NCI-H187 treated with DMSO at 0.1 percent for 48 hours (cell line): Measurements from ENCODE around the gene ELOVL2.

Source experiments
- DNase-seq: peaks from one replicate; lab custom pipeline; 2025; lab: John Stamatoyannopoulos, UW

ELOVL2 gene

DNA sequence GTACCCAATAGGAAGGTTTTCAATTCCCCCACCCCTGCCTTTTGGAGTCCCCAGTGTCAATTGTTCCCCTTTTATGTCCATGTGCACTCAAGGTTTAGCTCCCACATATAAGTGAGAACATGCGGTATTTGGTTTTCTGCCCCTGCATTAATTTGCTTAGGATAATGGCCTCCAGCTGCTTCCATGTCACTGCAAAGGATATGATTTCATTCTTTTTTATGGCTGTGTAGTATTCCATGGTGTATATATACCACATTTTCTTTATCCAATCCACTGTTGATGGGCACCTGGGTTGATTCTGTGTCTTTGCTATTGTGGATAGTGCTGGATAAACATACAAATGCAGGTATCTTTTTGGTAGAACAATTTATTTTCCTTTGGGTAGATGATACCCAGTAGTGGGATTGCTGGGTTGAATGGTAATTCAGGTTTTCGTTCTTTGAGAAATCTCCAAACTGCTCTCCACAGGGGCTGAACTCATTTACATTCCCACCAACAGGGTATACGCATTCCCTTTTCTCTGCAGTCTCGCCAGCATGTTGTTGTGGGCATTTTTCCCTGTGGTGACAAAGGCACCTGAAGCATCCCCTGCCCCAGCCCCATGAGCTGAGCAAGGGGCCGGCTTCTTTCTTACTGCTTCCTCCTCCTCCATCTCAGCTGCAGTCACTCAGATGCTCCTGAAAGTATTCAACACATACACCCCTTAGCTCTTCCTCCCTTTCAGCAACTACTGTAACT is 66.7 kb downstream of the ELOVL2 start:
- no peak for DNase-seq

DNA sequence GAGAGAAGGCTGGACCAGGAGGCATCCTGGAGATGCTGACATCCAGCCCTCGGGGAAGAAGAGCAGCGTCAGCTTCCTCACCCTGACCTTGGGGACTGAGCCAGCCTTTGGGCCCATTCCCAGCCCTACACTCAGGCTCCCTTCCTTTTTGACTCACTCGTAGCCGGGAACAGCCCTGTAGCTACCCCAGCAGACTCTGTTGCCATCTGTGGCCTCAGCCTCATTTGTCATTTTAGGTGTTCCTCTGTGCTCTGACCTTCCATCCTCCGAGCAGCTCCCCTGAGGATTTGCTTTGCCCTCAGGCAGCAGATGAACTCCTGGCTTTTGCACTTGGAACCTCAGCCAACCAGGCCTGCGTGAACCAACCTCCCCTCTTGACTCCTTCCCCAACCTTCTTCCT is 67.5 kb downstream of the ELOVL2 start:
- DNase-seq, result no peak

GRCh38 chr6:10972196-10972595 is 71.9 kb downstream of the ELOVL2 start:
- no peak for DNase-seq

GRCh38 chr6:10970731-10971130 is 73.4 kb downstream of the ELOVL2 start:
- no peak for DNase-seq

- no peak for DNase-seq
Measured at GRCh38 chr6:10968776-10969175, 75.3 kb downstream of the ELOVL2 start.

DNA sequence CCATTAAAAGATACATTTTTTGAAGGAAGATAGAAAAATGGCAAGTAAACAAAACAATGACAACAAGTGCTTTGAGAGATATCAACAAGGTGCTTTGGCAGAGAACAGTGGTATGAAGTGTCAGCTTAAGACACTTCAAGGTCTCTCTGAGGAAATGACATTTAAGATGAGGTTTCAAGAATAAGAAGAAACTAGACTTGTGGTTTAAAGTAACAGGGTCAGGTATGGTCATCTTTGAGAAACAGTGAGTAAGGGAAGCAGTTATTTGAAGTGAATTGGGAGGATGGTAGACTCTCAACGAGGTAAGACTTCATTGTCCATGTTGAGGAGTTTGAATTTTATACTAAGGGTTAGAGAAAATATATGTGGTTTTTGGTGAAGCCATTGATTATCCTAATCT is 79.4 kb downstream of the ELOVL2 start:
- DNase-seq, result no peak

GRCh38 chr6:10963113-10963512 is 81.0 kb downstream of the ELOVL2 start:
- DNase-seq, result no peak

GRCh38 chr6:10962673-10963072 is 81.4 kb downstream of the ELOVL2 start:
- no peak for DNase-seq

- DNase-seq, result no peak
Measured at GRCh38 chr6:10961837-10962236, 82.3 kb downstream of the ELOVL2 start.

- no peak for DNase-seq
Measured at GRCh38 chr6:10960171-10960570, 83.9 kb downstream of the ELOVL2 start.

GRCh38 chr6:10957414-10957886 is 86.7 kb downstream of the ELOVL2 start:
- no peak for DNase-seq

GRCh38 chr6:10956776-10957175 is 87.3 kb downstream of the ELOVL2 start:
- no peak for DNase-seq

DNA sequence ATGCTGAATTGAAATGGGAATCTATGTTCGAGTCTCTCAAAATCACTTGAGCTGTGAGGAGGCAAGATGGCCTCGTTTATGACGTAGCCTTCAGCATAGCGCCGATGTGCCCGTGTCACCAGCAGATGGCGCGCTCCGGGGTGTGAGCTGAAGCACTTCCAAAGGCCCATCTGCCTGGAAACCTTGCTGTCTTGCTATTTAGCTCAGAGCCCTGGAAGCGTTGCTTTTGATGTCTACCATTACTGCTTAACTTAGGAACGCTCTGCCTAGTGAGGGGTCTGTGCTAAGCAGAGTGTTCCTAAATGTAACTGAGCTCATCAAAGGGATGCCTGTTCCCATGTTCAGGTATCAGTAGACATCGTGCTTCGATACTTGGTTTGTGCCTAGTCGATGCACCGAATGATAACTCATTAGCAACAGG is 89.5 kb downstream of the ELOVL2 start:
- no peak for DNase-seq

DNA sequence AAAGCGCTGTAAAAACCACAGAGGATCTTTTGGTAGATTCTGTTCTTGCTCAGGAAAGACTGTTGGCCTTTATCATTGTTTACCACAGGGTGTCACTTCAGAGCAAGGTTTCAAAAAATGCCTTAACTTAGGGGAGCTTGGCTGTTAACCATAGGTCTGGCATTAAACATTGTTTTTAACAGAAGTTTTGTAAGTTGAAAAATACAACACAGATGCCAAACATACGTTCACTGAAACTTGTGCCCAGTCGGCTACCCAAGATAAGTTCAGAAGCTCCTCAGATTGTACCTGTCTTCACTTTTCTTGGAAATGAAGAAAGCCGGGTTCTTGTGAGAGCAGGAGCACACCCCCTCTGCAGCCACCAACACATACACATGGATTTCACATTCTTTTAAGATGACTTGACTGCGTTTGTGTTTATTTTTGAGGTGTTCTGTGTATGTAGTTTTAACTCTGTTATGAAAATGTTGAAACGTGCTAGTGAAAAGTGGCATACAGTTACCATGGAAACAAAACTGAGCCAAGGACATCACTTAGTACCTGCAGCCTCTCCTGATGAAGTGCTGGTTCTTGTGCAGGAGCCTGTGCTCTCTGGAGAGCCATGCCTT is 92.3 kb downstream of the ELOVL2 start:
- DNase-seq, result no peak

GRCh38 chr6:10949579-10950490 is 94.3 kb downstream of the ELOVL2 start:
- DNase-seq, result no peak

- no peak for DNase-seq
Measured at GRCh38 chr6:10947966-10948365, 96.1 kb downstream of the ELOVL2 start.

GRCh38 chr6:10945845-10946244 is 98.3 kb downstream of the ELOVL2 start:
- no peak for DNase-seq

GRCh38 chr6:10939840-10940239 is 104.3 kb downstream of the ELOVL2 start:
- DNase-seq, result no peak

GRCh38 chr6:10933126-10933525 is 111.0 kb downstream of the ELOVL2 start:
- DNase-seq, result no peak
